Choroid plexus epithelial cell (primary cell): ENCODE results near the gene MRPS14.

Experiments
- DNase-seq: peaks from one replicate; pipeline ENCODE4 v3.0.0-alpha.2; 2010; ENCODE audit warnings: low read depth
- H3K4me3 ChIP-seq: 2 replicates; pipeline ENCODE4 v1.5.1; 2011; ENCODE audit warnings: low read depth, mild to moderate bottlenecking, control low read depth, low read length, moderate library complexity
- CTCF ChIP-seq: conservative IDR thresholded peaks from 2 replicates; pipeline ENCODE4 v1.5.1; 2011; ENCODE audit warnings: low read depth, mild to moderate bottlenecking, control low read depth, inconsistent platforms, low read length, moderate library complexity

MRPS14 gene

GRCh38 chr1:175023043-175023921, at the start of gene MRPS14:
Gene MRPS14 (minus strand): TSS chr1:175023425. CDS start chr1:175023408, 17 bp downstream.
- no peak for TF ChIP-seq CTCF
- peak; percentile 100 for DNase-seq
- peak within 1 kb of the TSS; percentile 97 for H3K4me3 ChIP-seq

GRCh38 chr1:175072099-175072951, 49.1 kb upstream of the MRPS14 start:
- TF ChIP-seq CTCF, result no peak
- no peak overlapping the region for H3K4me3 ChIP-seq
- peak; percentile 79 for DNase-seq

- TF ChIP-seq CTCF, result no peak
- no peak overlapping the region for H3K4me3 ChIP-seq
- no peak for DNase-seq
Measured at GRCh38 chr1:175071276-175071943, 48.2 kb upstream of the MRPS14 start.

GRCh38 chr1:175070818-175071217, 47.6 kb upstream of the MRPS14 start:
- H3K4me3 ChIP-seq, result no peak overlapping the region
- no peak for TF ChIP-seq CTCF
- DNase-seq, result no peak

GRCh38 chr1:175067362-175068106, 44.3 kb upstream of the MRPS14 start, which contains the start of gene TNN:
Gene TNN (plus strand): TSS chr1:175067833. CDS start chr1:175077419, 9,586 bp downstream.
- no peak for TF ChIP-seq CTCF
- no peak within 1 kb of the TSS for H3K4me3 ChIP-seq
- no peak for DNase-seq

- no peak for TF ChIP-seq CTCF
- no peak for DNase-seq
Measured at GRCh38 chr1:175062858-175063257, 39.6 kb upstream of the MRPS14 start.

More at GRCh38 chr1:175062858-175063257, 39.6 kb upstream of the MRPS14 start:
- no peak overlapping the region for H3K4me3 ChIP-seq
